ENCODE measurements around the gene PRELID1. TPM values are rescaled to one million over a fixed set of nuclear protein-coding genes. Genes with fewer than 3 reads are reported as not detected.
A peak's percentile ranks its signal among the peaks of the same experiment; 100 is the strongest.

The PRELID1 gene
- total RNA-seq, 5 donors from 2014 or later (not counting 1 experiment from before 2014, with no cell fraction given), result 52.0 to 84.9 (median 74.5) TPM

DNA sequence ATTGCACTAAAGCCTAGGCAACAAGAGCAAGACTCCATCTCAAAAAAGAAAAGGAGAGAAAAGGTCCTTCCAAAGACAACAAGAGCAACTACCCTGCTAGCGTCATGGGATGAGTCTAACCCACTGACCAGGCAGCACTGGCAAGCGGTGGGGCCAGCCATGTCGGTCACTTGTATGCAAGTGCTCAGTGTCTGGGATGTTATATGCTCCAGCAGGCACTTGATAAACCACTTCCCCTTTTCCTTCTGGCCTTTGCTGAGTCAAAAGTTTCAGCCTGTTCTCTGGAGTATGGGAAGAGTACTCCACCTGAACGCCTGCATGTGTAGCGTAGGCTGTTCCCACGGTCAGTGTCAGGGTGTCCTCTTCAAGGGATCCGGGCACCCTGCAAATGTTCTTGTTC is 17.3 kb downstream of the PRELID1 start:
- DNase-seq (no peak), ATAC-seq (replicated peaks in 1 of 4) (no peak)
- Histone ChIP-seq H3K27ac (ENCODE audit: low read length) (no peak overlapping the region), H3K9me3 (no peaks in the 10 kb centered on the region), H3K4me3 (ENCODE audit: control insufficient read depth in 1 of 2, extremely low read depth in 1 of 2, low read length in 1 of 2) (no peak overlapping the region), H3K4me1 (ENCODE audit: control insufficient read depth in 1 of 2, extremely low read depth in 1 of 2, insufficient read depth in 2 of 2, low read length in 2 of 2) (peaks cover 0 to 13% of the 10 kb centered on the region in 2 experiments), H3K36me3 (ENCODE audit: control insufficient read depth in 2 of 2, extremely low read depth in 1 of 2, insufficient read depth in 1 of 2, low read length in 1 of 2) (peaks cover 0 to 8% of the 10 kb centered on the region in 2 donors), H3K27me3 (replicated peaks in 1 of 2; ENCODE audit: control insufficient read depth in 2 of 2, extremely low read depth in 1 of 2, insufficient read depth in 2 of 2, low read length in 1 of 2) (no peaks in the 10 kb centered on the region)
- H3K27ac Mint-ChIP-seq, result no peak overlapping the region
- no peaks in the 10 kb centered on the region for H3K27me3 Mint-ChIP-seq
- H3K4me1 Mint-ChIP-seq, result peaks cover 5 to 20% (median 18%) of the 10 kb centered on the region in 3 donors
- no peaks in the 10 kb centered on the region for H3K9me3 Mint-ChIP-seq
- CTCF ChIA-PET, result interaction anchor here (0.7 to 1.7 kb wide), 3 partner anchors 11 to 150 kb away, joined by 3 to 6 read pairs (median 3); no protein-coding TSS in a partner anchor
- POLR2A ChIA-PET, result interaction anchor here in 1 of 2 donors (0.6 kb wide), 1 partner anchor 17 kb away, joined by 3 read pairs; no protein-coding TSS in a partner anchor
- H3K36me3 Mint-ChIP-seq, result peaks cover 21% of the 10 kb centered on the region
- no CpG with 5 or more reads among the region's 7 CpGs for WGBS (ENCODE audit: insufficient coverage)
- no peak overlapping the region for H3K4me3 Mint-ChIP-seq

- Mint-ChIP-seq H3K4me3 (no peak overlapping the region), H3K27me3 (no peaks in the 10 kb centered on the region), H3K27ac (no peak overlapping the region), H3K9me3 (no peaks in the 10 kb centered on the region), H3K4me1 (peaks cover 0 to 18% (median 3%) of the 10 kb centered on the region in 3 donors), H3K36me3 (peaks cover 30% of the 10 kb centered on the region)
- WGBS (ENCODE audit: insufficient coverage), result 100% methylated on average over 1 of the region's 1 CpG
- no peak for ATAC-seq (replicated peaks in 1 of 4)
- POLR2A ChIA-PET, result no interaction called here
- Histone ChIP-seq H3K27me3 (replicated peaks in 1 of 2; ENCODE audit: control insufficient read depth in 2 of 2, extremely low read depth in 1 of 2, insufficient read depth in 2 of 2, low read length in 1 of 2) (no peaks in the 10 kb centered on the region), H3K4me3 (ENCODE audit: control insufficient read depth in 1 of 2, extremely low read depth in 1 of 2, low read length in 1 of 2) (no peak overlapping the region), H3K4me1 (ENCODE audit: control insufficient read depth in 1 of 2, extremely low read depth in 1 of 2, insufficient read depth in 2 of 2, low read length in 2 of 2) (peaks cover 0 to 20% of the 10 kb centered on the region in 2 experiments), H3K36me3 (ENCODE audit: control insufficient read depth in 2 of 2, extremely low read depth in 1 of 2, insufficient read depth in 1 of 2, low read length in 1 of 2) (peaks cover 5 to 17% of the 10 kb centered on the region in 2 donors), H3K27ac (ENCODE audit: low read length) (no peak overlapping the region), H3K9me3 (no peaks in the 10 kb centered on the region)
- CTCF ChIA-PET, result no interaction called here
- DNase-seq, result no peak
Observed at GRCh38 chr5:177325868-177326381, 22.3 kb downstream of the PRELID1 start.

- Histone ChIP-seq H3K9me3 (no peaks in the 10 kb centered on the region), H3K4me1 (ENCODE audit: control insufficient read depth in 1 of 2, extremely low read depth in 1 of 2, insufficient read depth in 2 of 2, low read length in 2 of 2) (peaks cover 0 to 31% of the 10 kb centered on the region in 2 experiments), H3K27me3 (replicated peaks in 1 of 2; ENCODE audit: control insufficient read depth in 2 of 2, extremely low read depth in 1 of 2, insufficient read depth in 2 of 2, low read length in 1 of 2) (no peaks in the 10 kb centered on the region), H3K27ac (ENCODE audit: low read length) (peak overlapping the region; percentile 47), H3K4me3 (ENCODE audit: control insufficient read depth in 1 of 2, extremely low read depth in 1 of 2, low read length in 1 of 2) (no peak overlapping the region), H3K36me3 (ENCODE audit: control insufficient read depth in 2 of 2, extremely low read depth in 1 of 2, insufficient read depth in 1 of 2, low read length in 1 of 2) (peaks cover 15 to 30% of the 10 kb centered on the region in 2 donors)
- Mint-ChIP-seq H3K4me1 (peaks cover 0 to 16% (median 6%) of the 10 kb centered on the region in 3 donors), H3K9me3 (no peaks in the 10 kb centered on the region), H3K4me3 (peak overlapping the region; percentile 29 to 43 (median 31)), H3K27me3 (no peaks in the 10 kb centered on the region), H3K27ac (peak overlapping the region; percentile 29 to 82), H3K36me3 (peaks cover 25% of the 10 kb centered on the region)
- peak in 1 of 35 experiments; percentile 40 for DNase-seq
- 83% methylated on average over 20 of the region's 28 CpGs for WGBS (ENCODE audit: insufficient coverage)
- peak; percentile 57 to 71 (median 70) for ATAC-seq (replicated peaks in 1 of 4)
- ChIA-PET CTCF (interaction anchor here (0.5 to 0.8 kb wide), 5 partner anchors 45 to 791 kb away, joined by 3 to 9 read pairs (median 4); partner anchors contain the start of gene RNF44 (in 1 of the 2)), POLR2A (interaction anchor here (0.6 to 1.1 kb wide), 3 partner anchors 24 to 918 kb away, joined by 3 to 4 read pairs (median 3); partner anchors contain the start of gene LMAN2 (in 1 of the 2))
Observed at GRCh38 chr5:177327539-177328522, 24.2 kb downstream of the PRELID1 start.

GRCh38 chr5:177328545-177329231 is 25.1 kb downstream of the PRELID1 start:
- Histone ChIP-seq H3K27me3 (replicated peaks in 1 of 2; ENCODE audit: control insufficient read depth in 2 of 2, extremely low read depth in 1 of 2, insufficient read depth in 2 of 2, low read length in 1 of 2) (no peaks in the 10 kb centered on the region), H3K36me3 (ENCODE audit: control insufficient read depth in 2 of 2, extremely low read depth in 1 of 2, insufficient read depth in 1 of 2, low read length in 1 of 2) (peaks cover 18 to 38% of the 10 kb centered on the region in 2 donors), H3K4me3 (ENCODE audit: control insufficient read depth in 1 of 2, extremely low read depth in 1 of 2, low read length in 1 of 2) (no peak overlapping the region), H3K27ac (ENCODE audit: low read length) (peak overlapping the region; percentile 47), H3K9me3 (no peaks in the 10 kb centered on the region), H3K4me1 (ENCODE audit: control insufficient read depth in 1 of 2, extremely low read depth in 1 of 2, insufficient read depth in 2 of 2, low read length in 2 of 2) (peaks cover 0 to 31% of the 10 kb centered on the region in 2 experiments)
- peaks cover 0 to 17% (median 6%) of the 10 kb centered on the region in 3 donors for H3K4me1 Mint-ChIP-seq
- ChIA-PET POLR2A (interaction anchor here (0.7 to 1.1 kb wide), 2 partner anchors 23 to 918 kb away, joined by 3 to 4 read pairs; partner anchors contain the start of gene LMAN2 (in 1 of the 2)), CTCF (interaction anchor here in 1 of 2 donors (0.6 kb wide), 1 partner anchor 66 kb away, joined by 9 read pairs; no protein-coding TSS in a partner anchor)
- 89% methylated on average over 11 of the region's 19 CpGs for whole genome bisulfite sequencing (ENCODE audit: insufficient coverage)
- DNase-seq (no peak), ATAC-seq (replicated peaks in 1 of 4) (no peak)
- H3K27me3 Mint-ChIP-seq, result no peaks in the 10 kb centered on the region
- H3K9me3 Mint-ChIP-seq, result no peaks in the 10 kb centered on the region
- no peak overlapping the region for H3K4me3 Mint-ChIP-seq
- H3K27ac Mint-ChIP-seq, result no peak overlapping the region
- peaks cover 26% of the 10 kb centered on the region for H3K36me3 Mint-ChIP-seq

- H3K4me3 Mint-ChIP-seq, result no peak overlapping the region
- Histone ChIP-seq H3K27me3 (replicated peaks in 1 of 2; ENCODE audit: control insufficient read depth in 2 of 2, extremely low read depth in 1 of 2, insufficient read depth in 2 of 2, low read length in 1 of 2) (no peaks in the 10 kb centered on the region), H3K36me3 (ENCODE audit: control insufficient read depth in 2 of 2, extremely low read depth in 1 of 2, insufficient read depth in 1 of 2, low read length in 1 of 2) (peaks cover 18 to 49% of the 10 kb centered on the region in 2 donors), H3K4me1 (ENCODE audit: control insufficient read depth in 1 of 2, extremely low read depth in 1 of 2, insufficient read depth in 2 of 2, low read length in 2 of 2) (peaks cover 0 to 31% of the 10 kb centered on the region in 2 experiments), H3K27ac (ENCODE audit: low read length) (no peak overlapping the region), H3K9me3 (no peaks in the 10 kb centered on the region), H3K4me3 (ENCODE audit: control insufficient read depth in 1 of 2, extremely low read depth in 1 of 2, low read length in 1 of 2) (no peak overlapping the region)
- ChIA-PET POLR2A (no interaction called here), CTCF (interaction anchor here in 1 of 2 donors (0.6 kb wide), 1 partner anchor 12 kb away, joined by 4 read pairs; no protein-coding TSS in a partner anchor)
- no peaks in the 10 kb centered on the region for H3K9me3 Mint-ChIP-seq
- ATAC-seq (replicated peaks in 1 of 4), result no peak
- H3K27ac Mint-ChIP-seq, result no peak overlapping the region
- H3K4me1 Mint-ChIP-seq, result peaks cover 0 to 18% (median 5%) of the 10 kb centered on the region in 3 donors
- peaks cover 33% of the 10 kb centered on the region for H3K36me3 Mint-ChIP-seq
- WGBS (ENCODE audit: insufficient coverage), result 76% methylated on average over 6 of the region's 6 CpGs
- no peaks in the 10 kb centered on the region for H3K27me3 Mint-ChIP-seq
- DNase-seq, result no peak
Observed at GRCh38 chr5:177329883-177330282, 26.3 kb downstream of the PRELID1 start.
